Measurements from ENCODE around the gene RTN4R. TPM values are rescaled to one million over a fixed set of nuclear protein-coding genes. Genes with fewer than 3 reads are reported as not detected.

The RTN4R gene
- total and polyA plus RNA-seq, 2 of the 8 experiments (the other 6 are each of a cell fraction or from before 2014, with no cell fraction given): 21.8 to 41.3 TPM

DNA sequence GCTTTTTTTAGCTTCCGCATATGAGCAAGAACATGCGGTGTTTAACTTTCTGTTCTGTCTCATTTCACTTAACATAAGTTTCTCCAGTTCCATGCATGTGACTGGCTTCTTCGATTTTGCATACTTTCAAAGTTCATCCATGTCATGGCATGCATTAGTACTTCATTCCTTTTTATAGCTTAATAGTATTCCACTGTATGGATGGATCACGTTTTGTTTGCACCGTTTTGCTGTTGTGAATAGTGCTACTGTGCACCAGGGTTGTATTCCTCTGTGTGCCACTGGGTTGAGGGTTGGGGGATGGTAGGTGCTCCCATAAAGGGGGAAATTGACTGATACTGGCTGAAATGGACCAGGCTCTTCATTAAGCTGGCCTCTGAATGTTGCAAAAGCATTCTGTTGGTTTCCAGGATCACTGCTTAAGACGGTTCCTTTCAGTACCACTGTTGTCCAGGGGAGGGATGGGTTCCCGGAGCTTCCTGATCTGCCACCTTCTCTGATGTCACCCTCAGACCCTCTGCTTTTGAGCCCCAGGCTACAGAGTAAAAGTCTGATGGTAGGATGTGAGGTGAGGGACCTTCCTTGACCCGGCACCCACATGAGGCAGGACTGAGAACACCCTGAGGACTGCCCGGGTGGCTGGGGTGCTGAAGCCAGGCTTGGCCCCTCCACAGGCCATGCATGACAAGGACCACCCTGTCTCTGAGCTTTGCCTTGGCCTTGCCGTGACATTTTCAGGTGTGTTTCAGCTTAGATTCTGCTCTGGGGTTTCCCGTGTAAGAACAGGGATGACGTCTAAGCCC lies 27.3 kb upstream of the RTN4R start:
- H2BK120ac ChIP-seq (replicated peaks; ENCODE audit: low read depth, low read length): no peak overlapping the region
- POLR2A ChIA-PET (ENCODE audit: partially characterized antibody): interaction anchor here (1.1 to 1.5 kb wide), 3 partner anchors 98 to 212 kb away, joined by 4 to 5 read pairs (median 4); partner anchors contain the start of gene ZNF74
- no peak overlapping the region for H2AFZ ChIP-seq (ENCODE audit: low read length)
- no peaks in the 10 kb centered on the region for H3K9me3 ChIP-seq (ENCODE audit: insufficient read depth in 2 of 2, low read depth in 1 of 2, low read length in 1 of 2)
- H2BK5ac ChIP-seq (ENCODE audit: low read depth, low read length): no peak overlapping the region
- H3K4ac ChIP-seq (replicated peaks; ENCODE audit: insufficient read length, low read depth, low read length): no peak overlapping the region
- H3K9ac ChIP-seq (replicated peaks in 1 of 4; ENCODE audit: extremely low read depth in 1 of 4, low read depth in 3 of 4, low read length in 3 of 4): no peak overlapping the region
- H2AK5ac ChIP-seq (ENCODE audit: low read depth, low read length): no peak overlapping the region
- no peak overlapping the region for H2BK15ac ChIP-seq (ENCODE audit: low read length)
- no peak overlapping the region for H3K56ac ChIP-seq (replicated peaks; ENCODE audit: insufficient read length, low read depth, low read length)
- H3K27me3 ChIP-seq (replicated peaks in 1 of 4; ENCODE audit: control insufficient read depth in 3 of 4, extremely low read depth in 1 of 4, insufficient read depth in 3 of 4, low read length in 3 of 4): peaks cover 5 to 31% (median 22%) of the 10 kb centered on the region in 4 experiments
- H3K18ac ChIP-seq (ENCODE audit: extremely low read depth, low read length): no peak overlapping the region
- no peaks in the 10 kb centered on the region for H3K36me3 ChIP-seq (ENCODE audit: control insufficient read depth in 2 of 4, insufficient read depth in 4 of 4, low read length in 3 of 4)
- no peak for TF ChIP-seq CBX8 (IDR thresholded peaks at IDR 0.05; ENCODE audit: borderline replicate concordance, low read depth, low read length)
- no peak for TF ChIP-seq MAFK (IDR thresholded peaks at IDR 0.05; ENCODE audit: low read depth, low read length)
- no peak for TF ChIP-seq RXRA (IDR thresholded peaks at IDR 0.05; ENCODE audit: insufficient read depth, low read depth, low read length)
- no peak for TF ChIP-seq CHD1 (IDR thresholded peaks at IDR 0.05; ENCODE audit: low read depth, low read length)
- TF ChIP-seq PHF8 (conservative IDR thresholded peaks at IDR 0.05; ENCODE audit: low read depth, low read length): no peak
- TF ChIP-seq SIRT6 (IDR thresholded peaks at IDR 0.05; ENCODE audit: low read length): no peak
- no peak for TF ChIP-seq GTF2F1 (IDR thresholded peaks at IDR 0.05; ENCODE audit: borderline replicate concordance, low read depth, low read length)
- TF ChIP-seq NRF1 (IDR thresholded peaks at IDR 0.05; ENCODE audit: low read depth, low read length): no peak
- no peak for TF ChIP-seq HDAC6 (IDR thresholded peaks at IDR 0.05; ENCODE audit: low read depth, low read length)
- TF ChIP-seq SUZ12 (IDR thresholded peaks at IDR 0.05; ENCODE audit: low read length): no peak
- no peak for TF ChIP-seq EP300 (IDR thresholded peaks at IDR 0.05; ENCODE audit: borderline replicate concordance in 1 of 2, low read depth in 2 of 2, low read length in 2 of 2)
- H4K8ac ChIP-seq (ENCODE audit: extremely low read depth, insufficient read depth, low read length): no peak overlapping the region
- H3K4me1 ChIP-seq (replicated peaks in 1 of 4; ENCODE audit: control insufficient read depth in 3 of 4, insufficient read depth in 4 of 4, low read length in 3 of 4): peaks cover 0 to 5% (median 3%) of the 10 kb centered on the region in 4 experiments; a peak in 4 of 7 replicates
- peaks cover 7% of the 10 kb centered on the region; the same call in 1 of the 2 replicates for H3K23me2 ChIP-seq (ENCODE audit: low read depth, low read length)
- H4K91ac ChIP-seq (replicated peaks; ENCODE audit: insufficient read length, low read length): no peak overlapping the region
- H2BK20ac ChIP-seq (ENCODE audit: low read length): no peak overlapping the region
- H3K27ac ChIP-seq (ENCODE audit: low read depth, low read length): no peak overlapping the region
- no peak for DNase-seq (ENCODE audit: low read depth in 1 of 2, low spot score in 2 of 2)
- CTCF ChIA-PET (ENCODE audit: partially characterized antibody): interaction anchor here (0.7 to 4.3 kb wide), 14 partner anchors 10 to 208 kb away, joined by 3 to 27 read pairs (median 5); no protein-coding TSS in a partner anchor
- H3K4me2 ChIP-seq (ENCODE audit: insufficient read depth in 1 of 2, low read depth in 2 of 2, low read length in 2 of 2): no peak overlapping the region
- no peak for FAIRE-seq
- no peaks in the 10 kb centered on the region for H3K79me2 ChIP-seq (ENCODE audit: control insufficient read depth in 1 of 2, insufficient read depth in 2 of 2, low read length in 2 of 2)
- WGBS, 2 experiments (ENCODE audit: extremely low coverage in 1 of 2, insufficient coverage in 1 of 2, insufficient read length in 1 of 2, insufficient replicate concordance in 2 of 2, low coverage in 1 of 2, low lambda C conversion rate in 2 of 2, missing lambda C conversion rate in 1 of 2): 81% methylated on average over 12 of the region's 12 CpGs; no CpG with 5 or more reads in 1 of the 2 experiments
- H3K79me1 ChIP-seq (ENCODE audit: low read depth, low read length): no peaks in the 10 kb centered on the region
- H3K23ac ChIP-seq (ENCODE audit: insufficient read length): no peak overlapping the region
- no peak overlapping the region for H4K5ac ChIP-seq (ENCODE audit: insufficient read length, low read depth, low read length)
- no peak overlapping the region for H3K14ac ChIP-seq (ENCODE audit: insufficient read length)
- no peak overlapping the region for H3K4me3 ChIP-seq (ENCODE audit: extremely low read depth in 1 of 4, insufficient read depth in 2 of 4, low read depth in 3 of 4, low read length in 4 of 4)
- H2BK12ac ChIP-seq (ENCODE audit: low read depth, low read length): no peak overlapping the region
- H4K20me1 ChIP-seq (replicated peaks in 1 of 2; ENCODE audit: control insufficient read depth in 1 of 2, insufficient read depth in 2 of 2, low read length in 2 of 2): peaks cover 0 to 1% of the 10 kb centered on the region in 2 experiments

All from H1 (cell line).